Measurements from ENCODE around the gene ANXA8. TPM values are rescaled to one million over a fixed set of nuclear protein-coding genes. Genes with fewer than 3 reads are reported as not detected.

The ANXA8 gene
- polyA plus RNA-seq, 1 donor from 2014 or later = not detected

DNA sequence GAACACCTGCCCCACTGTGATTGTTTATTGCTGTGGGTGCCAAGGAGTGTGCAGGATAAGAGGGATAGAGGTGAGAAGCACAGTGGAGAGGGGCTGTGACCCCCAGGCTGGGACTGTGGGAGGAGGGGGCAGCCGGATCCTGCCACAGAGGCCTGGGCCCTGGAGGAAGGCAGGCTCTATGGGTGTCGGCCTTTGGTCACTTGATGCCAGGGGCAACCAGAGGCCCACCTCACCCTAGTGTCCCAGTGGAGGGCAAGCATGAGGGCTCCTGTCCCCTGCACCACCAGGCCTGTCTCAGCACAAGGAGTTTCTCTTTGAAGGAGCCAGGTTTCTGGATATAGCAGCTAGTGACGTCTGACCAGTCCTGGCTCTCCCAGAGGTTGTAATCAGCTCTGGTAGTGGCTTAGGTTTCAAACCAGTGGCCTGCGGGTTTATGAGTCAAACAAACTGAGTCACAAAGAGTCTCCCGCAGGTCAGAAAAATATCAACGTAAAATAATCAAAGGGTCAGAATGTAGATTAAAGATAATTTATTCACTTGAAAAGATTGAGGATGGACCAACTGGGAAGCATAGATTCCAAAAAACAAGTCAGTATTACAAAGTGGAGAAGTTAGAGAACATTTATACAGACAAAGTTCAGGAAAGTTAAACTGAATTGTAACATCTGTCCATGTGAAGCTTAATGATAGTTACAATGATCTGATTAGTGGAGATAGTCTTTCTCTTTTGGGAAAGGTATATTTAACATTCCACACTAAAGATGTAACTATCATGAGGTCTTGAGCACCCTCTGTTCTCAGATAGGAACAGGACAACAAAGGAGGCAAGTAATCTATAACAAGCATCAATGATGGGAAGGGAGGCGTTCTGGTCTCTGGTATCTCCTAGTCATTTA lies 62.6 kb downstream of the ANXA8 start:
- H3K79me2 ChIP-seq (replicated peaks; ENCODE audit: insufficient read depth, low read length) = no peaks in the 10 kb centered on the region
- TF ChIP-seq EP300 (conservative IDR thresholded peaks at IDR 0.05; ENCODE audit: poor library complexity, severe bottlenecking) (no peak), EZH2 (IDR thresholded peaks at IDR 0.05; ENCODE audit: borderline replicate concordance, insufficient read depth, low read length, poor library complexity, severe bottlenecking) (no peak), SMC3 (conservative IDR thresholded peaks at IDR 0.05; ENCODE audit: poor library complexity) (no peak), TAF1 (IDR thresholded peaks at IDR 0.05; ENCODE audit: low read depth) (no peak), RAD21 (conservative IDR thresholded peaks at IDR 0.05) (no peak)
- no peaks in the 10 kb centered on the region for H3K27me3 ChIP-seq (ENCODE audit: insufficient read depth, low read depth, low read length)
- no peak overlapping the region for H2AFZ ChIP-seq (ENCODE audit: low read depth, low read length)
- H3K27ac ChIP-seq (ENCODE audit: low read length) = no peak overlapping the region
- no peak overlapping the region for H3K4me2 ChIP-seq (ENCODE audit: low read length)
- no peak overlapping the region for H3K9ac ChIP-seq (ENCODE audit: low read length)
- no peaks in the 10 kb centered on the region for H4K20me1 ChIP-seq (ENCODE audit: insufficient read depth)
- no peaks in the 10 kb centered on the region for H3K9me3 ChIP-seq (ENCODE audit: low read length)
- no peaks in the 10 kb centered on the region for H3F3A ChIP-seq (ENCODE audit: insufficient read depth, low read length, poor library complexity, severe bottlenecking)
- H3K9me2 ChIP-seq (ENCODE audit: insufficient read depth, low read length) = no peaks in the 10 kb centered on the region
- H3K4me3 ChIP-seq (ENCODE audit: low read length) = no peak overlapping the region
- H3K36me3 ChIP-seq (ENCODE audit: insufficient read depth, low read length) = no peaks in the 10 kb centered on the region

DNA sequence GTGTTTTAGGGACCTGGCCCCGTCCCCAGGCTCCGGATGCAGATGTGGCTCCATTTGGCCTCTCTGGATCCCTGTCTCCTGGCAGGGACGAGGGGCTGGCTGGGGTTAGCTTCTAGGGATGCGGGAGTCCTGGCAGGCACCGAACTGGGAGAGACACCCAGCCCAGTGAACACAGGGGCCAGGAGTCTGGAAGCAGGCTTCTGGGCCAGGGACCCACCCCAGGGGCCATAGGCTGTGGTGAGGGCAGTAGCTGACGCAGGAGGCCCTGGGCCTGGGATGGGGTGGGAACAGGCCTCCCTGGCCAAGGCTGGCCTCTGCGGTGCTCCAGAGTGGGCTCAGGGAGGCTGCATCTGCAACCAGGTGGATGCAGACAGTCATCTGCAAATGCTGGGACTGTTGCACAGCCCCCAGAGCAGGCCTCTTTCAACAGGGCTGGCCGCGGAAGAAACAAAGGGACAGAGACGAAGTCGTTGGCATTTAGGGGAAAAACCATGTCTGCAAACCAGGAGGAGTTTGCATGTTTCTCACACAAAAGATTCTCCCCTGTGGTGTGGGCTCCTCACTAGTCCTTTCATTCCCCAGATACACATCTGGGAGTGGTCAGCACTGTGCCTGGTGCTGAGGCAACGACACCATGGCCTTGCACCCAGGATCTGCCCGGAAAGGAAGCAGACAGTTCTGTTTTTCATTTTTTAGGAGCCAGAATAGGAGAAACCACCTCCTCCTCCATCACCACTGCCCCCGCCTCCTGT lies 63.4 kb downstream of the ANXA8 start:
- no peak overlapping the region for H2AFZ ChIP-seq (ENCODE audit: low read depth, low read length)
- no peaks in the 10 kb centered on the region for H4K20me1 ChIP-seq (ENCODE audit: insufficient read depth)
- no peaks in the 10 kb centered on the region for H3F3A ChIP-seq (ENCODE audit: insufficient read depth, low read length, poor library complexity, severe bottlenecking)
- no peak overlapping the region for H3K4me2 ChIP-seq (ENCODE audit: low read length)
- H3K79me2 ChIP-seq (replicated peaks; ENCODE audit: insufficient read depth, low read length) = no peaks in the 10 kb centered on the region
- no peak for TF ChIP-seq SMC3 (conservative IDR thresholded peaks at IDR 0.05; ENCODE audit: poor library complexity)
- TF ChIP-seq, protein P1, sequence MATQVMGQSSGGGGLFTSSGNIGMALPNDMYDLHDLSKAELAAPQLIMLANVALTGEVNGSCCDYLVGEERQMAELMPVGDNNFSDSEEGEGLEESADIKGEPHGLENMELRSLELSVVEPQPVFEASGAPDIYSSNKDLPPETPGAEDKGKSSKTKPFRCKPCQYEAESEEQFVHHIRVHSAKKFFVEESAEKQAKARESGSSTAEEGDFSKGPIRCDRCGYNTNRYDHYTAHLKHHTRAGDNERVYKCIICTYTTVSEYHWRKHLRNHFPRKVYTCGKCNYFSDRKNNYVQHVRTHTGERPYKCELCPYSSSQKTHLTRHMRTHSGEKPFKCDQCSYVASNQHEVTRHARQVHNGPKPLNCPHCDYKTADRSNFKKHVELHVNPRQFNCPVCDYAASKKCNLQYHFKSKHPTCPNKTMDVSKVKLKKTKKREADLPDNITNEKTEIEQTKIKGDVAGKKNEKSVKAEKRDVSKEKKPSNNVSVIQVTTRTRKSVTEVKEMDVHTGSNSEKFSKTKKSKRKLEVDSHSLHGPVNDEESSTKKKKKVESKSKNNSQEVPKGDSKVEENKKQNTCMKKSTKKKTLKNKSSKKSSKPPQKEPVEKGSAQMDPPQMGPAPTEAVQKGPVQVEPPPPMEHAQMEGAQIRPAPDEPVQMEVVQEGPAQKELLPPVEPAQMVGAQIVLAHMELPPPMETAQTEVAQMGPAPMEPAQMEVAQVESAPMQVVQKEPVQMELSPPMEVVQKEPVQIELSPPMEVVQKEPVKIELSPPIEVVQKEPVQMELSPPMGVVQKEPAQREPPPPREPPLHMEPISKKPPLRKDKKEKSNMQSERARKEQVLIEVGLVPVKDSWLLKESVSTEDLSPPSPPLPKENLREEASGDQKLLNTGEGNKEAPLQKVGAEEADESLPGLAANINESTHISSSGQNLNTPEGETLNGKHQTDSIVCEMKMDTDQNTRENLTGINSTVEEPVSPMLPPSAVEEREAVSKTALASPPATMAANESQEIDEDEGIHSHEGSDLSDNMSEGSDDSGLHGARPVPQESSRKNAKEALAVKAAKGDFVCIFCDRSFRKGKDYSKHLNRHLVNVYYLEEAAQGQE (IDR thresholded peaks at IDR 0.05; ENCODE audit: borderline replicate concordance) = no peak
- TF ChIP-seq TAF1 (IDR thresholded peaks at IDR 0.05; ENCODE audit: low read depth) = no peak
- no peak for TF ChIP-seq MXI1 (conservative IDR thresholded peaks at IDR 0.05; ENCODE audit: poor library complexity, severe bottlenecking)
- no peak for TF ChIP-seq POLR2AphosphoS5 (IDR thresholded peaks at IDR 0.05)
- no peak for TF ChIP-seq EZH2 (IDR thresholded peaks at IDR 0.05; ENCODE audit: borderline replicate concordance, insufficient read depth, low read length, poor library complexity, severe bottlenecking)
- TF ChIP-seq RAD21 (conservative IDR thresholded peaks at IDR 0.05) = no peak
- TF ChIP-seq EP300 (conservative IDR thresholded peaks at IDR 0.05; ENCODE audit: poor library complexity, severe bottlenecking) = no peak
- TF ChIP-seq, protein P2, sequence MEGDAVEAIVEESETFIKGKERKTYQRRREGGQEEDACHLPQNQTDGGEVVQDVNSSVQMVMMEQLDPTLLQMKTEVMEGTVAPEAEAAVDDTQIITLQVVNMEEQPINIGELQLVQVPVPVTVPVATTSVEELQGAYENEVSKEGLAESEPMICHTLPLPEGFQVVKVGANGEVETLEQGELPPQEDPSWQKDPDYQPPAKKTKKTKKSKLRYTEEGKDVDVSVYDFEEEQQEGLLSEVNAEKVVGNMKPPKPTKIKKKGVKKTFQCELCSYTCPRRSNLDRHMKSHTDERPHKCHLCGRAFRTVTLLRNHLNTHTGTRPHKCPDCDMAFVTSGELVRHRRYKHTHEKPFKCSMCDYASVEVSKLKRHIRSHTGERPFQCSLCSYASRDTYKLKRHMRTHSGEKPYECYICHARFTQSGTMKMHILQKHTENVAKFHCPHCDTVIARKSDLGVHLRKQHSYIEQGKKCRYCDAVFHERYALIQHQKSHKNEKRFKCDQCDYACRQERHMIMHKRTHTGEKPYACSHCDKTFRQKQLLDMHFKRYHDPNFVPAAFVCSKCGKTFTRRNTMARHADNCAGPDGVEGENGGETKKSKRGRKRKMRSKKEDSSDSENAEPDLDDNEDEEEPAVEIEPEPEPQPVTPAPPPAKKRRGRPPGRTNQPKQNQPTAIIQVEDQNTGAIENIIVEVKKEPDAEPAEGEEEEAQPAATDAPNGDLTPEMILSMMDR (IDR thresholded peaks at IDR 0.05; ENCODE audit: poor library complexity, severe bottlenecking) = no peak
- H3K36me3 ChIP-seq (ENCODE audit: insufficient read depth, low read length) = no peaks in the 10 kb centered on the region
- H3K9me3 ChIP-seq (ENCODE audit: low read length) = no peaks in the 10 kb centered on the region
- H3K9ac ChIP-seq (ENCODE audit: low read length) = no peak overlapping the region
- H3K4me3 ChIP-seq (ENCODE audit: low read length) = no peak overlapping the region
- H3K9me2 ChIP-seq (ENCODE audit: insufficient read depth, low read length) = no peaks in the 10 kb centered on the region
- H3K27me3 ChIP-seq (ENCODE audit: insufficient read depth, low read depth, low read length) = no peaks in the 10 kb centered on the region
- H3K27ac ChIP-seq (ENCODE audit: low read length) = no peak overlapping the region

Measured in neural cell (in vitro differentiated cells).